Transverse colon (tissue), 4 donors: Measurements from ENCODE around the gene RNF169.

ENCODE experiments used
- EP300 ChIP-seq: sonication (generic); formaldehyde crosslinking; IDR thresholded peaks from one replicate; pipeline ENCODE4 v1.6.1; 2017; ENCODE audit warnings: antibody characterized with exemption, low read depth
- POLR2A ChIP-seq: fragments of 450-650 bp; IDR thresholded peaks from one replicate; pipeline ENCODE4 v1.6.1; 2016; ENCODE audit warnings: antibody characterized with exemption, mild to moderate bottlenecking, moderate library complexity
- POLR2AphosphoS5 ChIP-seq, 3 donors: sonication (generic); formaldehyde crosslinking; IDR thresholded peaks; one replicate each; pipeline ENCODE4 v1.6.1; 2016; ENCODE audit warnings: antibody characterized with exemption in 3 of 3
- TF ChIP-seq, protein P1 (sequence below), 5 experiments: fragments of 200-600 bp in 3 of 5; fragments of 450-650 bp in 2 of 5; sonication (generic) in 3 of 5; IDR thresholded peaks; 1 replicate in 2 of 5; 2 replicates in 3 of 5; pipeline ENCODE4 v1.5.1; 2016 to 2017; ENCODE audit warnings: antibody characterized with exemption in 5 of 5, inconsistent platforms in 3 of 5, mild to moderate bottlenecking in 2 of 5, moderate library complexity in 1 of 5

DNA sequence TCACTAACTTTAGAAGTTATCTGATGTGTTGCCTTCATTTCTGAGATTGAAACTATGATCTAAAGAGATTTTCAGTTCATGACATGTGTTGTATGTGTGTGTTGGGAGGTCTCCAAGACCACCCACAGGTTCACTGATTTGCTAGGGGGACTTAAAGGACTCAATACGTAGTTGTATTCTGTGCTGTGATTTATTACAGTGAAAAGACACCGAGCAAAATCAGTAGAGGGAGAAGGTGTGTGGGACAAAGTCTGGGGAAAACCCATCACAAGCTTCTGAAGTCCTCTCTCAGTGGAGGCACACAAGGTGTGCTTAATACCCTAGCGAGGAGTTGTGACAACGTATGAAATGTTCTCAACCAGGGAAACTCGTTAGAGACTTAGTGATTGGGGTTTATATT is 35.6 kb downstream of the RNF169 start:
- TF ChIP-seq, protein P1, sequence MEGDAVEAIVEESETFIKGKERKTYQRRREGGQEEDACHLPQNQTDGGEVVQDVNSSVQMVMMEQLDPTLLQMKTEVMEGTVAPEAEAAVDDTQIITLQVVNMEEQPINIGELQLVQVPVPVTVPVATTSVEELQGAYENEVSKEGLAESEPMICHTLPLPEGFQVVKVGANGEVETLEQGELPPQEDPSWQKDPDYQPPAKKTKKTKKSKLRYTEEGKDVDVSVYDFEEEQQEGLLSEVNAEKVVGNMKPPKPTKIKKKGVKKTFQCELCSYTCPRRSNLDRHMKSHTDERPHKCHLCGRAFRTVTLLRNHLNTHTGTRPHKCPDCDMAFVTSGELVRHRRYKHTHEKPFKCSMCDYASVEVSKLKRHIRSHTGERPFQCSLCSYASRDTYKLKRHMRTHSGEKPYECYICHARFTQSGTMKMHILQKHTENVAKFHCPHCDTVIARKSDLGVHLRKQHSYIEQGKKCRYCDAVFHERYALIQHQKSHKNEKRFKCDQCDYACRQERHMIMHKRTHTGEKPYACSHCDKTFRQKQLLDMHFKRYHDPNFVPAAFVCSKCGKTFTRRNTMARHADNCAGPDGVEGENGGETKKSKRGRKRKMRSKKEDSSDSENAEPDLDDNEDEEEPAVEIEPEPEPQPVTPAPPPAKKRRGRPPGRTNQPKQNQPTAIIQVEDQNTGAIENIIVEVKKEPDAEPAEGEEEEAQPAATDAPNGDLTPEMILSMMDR (IDR thresholded peaks at IDR 0.05): no peak
- TF ChIP-seq POLR2A (no peak), POLR2AphosphoS5 (IDR thresholded peaks at IDR 0.05) (no peak), EP300 (no peak)
